Progenitor cell of endocrine pancreas (in vitro differentiated cells): ENCODE measurements around the gene TBRG1. TPM values are rescaled to one million over a fixed set of nuclear protein-coding genes. Genes with fewer than 3 reads are reported as not detected.
A peak's percentile ranks its signal among the peaks of the same experiment; 100 is the strongest.

ENCODE experiments used
- DNase-seq: peaks from one replicate; pipeline ENCODE4 v3.0.0; 2021; ENCODE audit warnings: low spot score; ENCODE audit not compliant: unreplicated experiment
- H3K27ac Mint-ChIP-seq: 2 replicates; pipeline ENCODE4 v1.8.0; 2021; ENCODE audit warnings: mild to moderate bottlenecking, moderate library complexity, mixed read lengths
- H3K27me3 Mint-ChIP-seq: 2 replicates; pipeline ENCODE4 v1.8.0; 2021; ENCODE audit warnings: mixed read lengths
- H3K36me3 Mint-ChIP-seq: 2 replicates; pipeline ENCODE4 v1.8.0; 2022; ENCODE audit warnings: mixed read lengths; ENCODE audit not compliant: insufficient read depth
- H3K4me1 Mint-ChIP-seq: 2 replicates; pipeline ENCODE4 v1.8.0; 2021; ENCODE audit warnings: low read depth, mixed read lengths
- H3K4me3 Mint-ChIP-seq: 2 replicates; pipeline ENCODE4 v1.8.0; 2021; ENCODE audit warnings: low read depth, mild to moderate bottlenecking, moderate library complexity, mixed read lengths
- H3K9me3 Mint-ChIP-seq: 2 replicates; pipeline ENCODE4 v1.8.0; 2021; ENCODE audit warnings: low read depth, mixed read lengths
- CTCF ChIP-seq: fragments of 200-600 bp; sonication (generic); IDR thresholded peaks from one replicate; pipeline ENCODE4 v1.5.0; 2021; ENCODE audit warnings: antibody characterized with exemption, mild to moderate bottlenecking; ENCODE audit not compliant: unreplicated experiment
- total RNA-seq: library from RNA; stranded (reverse); gene quantifications from 2 replicates; pipeline ENCODE4 v1.2.1, GENCODE V29; 2021

TBRG1 gene
- total RNA-seq, 1 donor from 2014 or later = 33.3 TPM

- DNase-seq = no peak
- Mint-ChIP-seq H3K27ac (no peak overlapping the region), H3K27me3 (no peaks in the 10 kb centered on the region), H3K4me3 (no peak overlapping the region), H3K36me3 (peaks cover 4% of the 10 kb centered on the region), H3K9me3 (no peaks in the 10 kb centered on the region), H3K4me1 (no peaks in the 10 kb centered on the region)
- TF ChIP-seq CTCF = no peak
These were observed 36.3 kb downstream of the TBRG1 start for GRCh38 chr11:124658986-124659385.

- H3K27me3 Mint-ChIP-seq = no peaks in the 10 kb centered on the region
- DNase-seq = no peak
- TF ChIP-seq CTCF = no peak
- no peaks in the 10 kb centered on the region for H3K9me3 Mint-ChIP-seq
- H3K4me1 Mint-ChIP-seq = no peaks in the 10 kb centered on the region
- H3K27ac Mint-ChIP-seq = no peak overlapping the region
- no peak overlapping the region for H3K4me3 Mint-ChIP-seq
- H3K36me3 Mint-ChIP-seq = peaks cover 7% of the 10 kb centered on the region
These were observed 38.9 kb downstream of the TBRG1 start for GRCh38 chr11:124661553-124661952.

GRCh38 chr11:124662106-124662505 lies 39.4 kb downstream of the TBRG1 start:
- Mint-ChIP-seq H3K27me3 (no peaks in the 10 kb centered on the region), H3K4me1 (no peaks in the 10 kb centered on the region), H3K4me3 (no peak overlapping the region), H3K27ac (no peak overlapping the region), H3K9me3 (no peaks in the 10 kb centered on the region), H3K36me3 (peaks cover 7% of the 10 kb centered on the region)
- no peak for TF ChIP-seq CTCF
- DNase-seq = no peak

- H3K4me3 Mint-ChIP-seq = no peak overlapping the region
- no peaks in the 10 kb centered on the region for H3K9me3 Mint-ChIP-seq
- no peaks in the 10 kb centered on the region for H3K27me3 Mint-ChIP-seq
- H3K36me3 Mint-ChIP-seq = peaks cover 7% of the 10 kb centered on the region
- H3K4me1 Mint-ChIP-seq = no peaks in the 10 kb centered on the region
- no peak overlapping the region for H3K27ac Mint-ChIP-seq
- no peak for DNase-seq
- TF ChIP-seq CTCF = no peak
These were observed 41.2 kb downstream of the TBRG1 start for GRCh38 chr11:124663861-124664260.

DNA sequence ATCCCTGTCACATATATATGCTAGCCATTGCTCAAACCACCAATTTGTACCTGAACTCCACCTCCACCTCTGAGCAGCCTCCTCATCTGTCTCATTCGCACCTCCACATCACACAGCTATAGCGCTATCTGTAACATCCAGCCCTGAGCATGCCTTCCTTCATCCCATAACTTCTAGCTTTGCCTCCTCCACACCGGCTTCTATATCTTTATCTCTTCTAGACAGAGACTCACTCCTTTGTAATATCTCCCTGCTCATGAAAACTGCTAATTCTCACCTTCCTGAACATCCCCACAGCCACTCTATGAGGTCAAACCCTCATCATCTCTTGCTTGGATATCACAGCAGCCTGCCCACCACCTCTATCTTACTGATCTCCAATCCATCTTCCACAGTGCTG lies 44.9 kb downstream of the TBRG1 start:
- Mint-ChIP-seq H3K4me1 (peaks cover 3% of the 10 kb centered on the region), H3K9me3 (no peaks in the 10 kb centered on the region), H3K27me3 (no peaks in the 10 kb centered on the region), H3K27ac (no peak overlapping the region), H3K4me3 (no peak overlapping the region), H3K36me3 (peaks cover 3% of the 10 kb centered on the region)
- no peak for DNase-seq
- no peak for TF ChIP-seq CTCF

DNA sequence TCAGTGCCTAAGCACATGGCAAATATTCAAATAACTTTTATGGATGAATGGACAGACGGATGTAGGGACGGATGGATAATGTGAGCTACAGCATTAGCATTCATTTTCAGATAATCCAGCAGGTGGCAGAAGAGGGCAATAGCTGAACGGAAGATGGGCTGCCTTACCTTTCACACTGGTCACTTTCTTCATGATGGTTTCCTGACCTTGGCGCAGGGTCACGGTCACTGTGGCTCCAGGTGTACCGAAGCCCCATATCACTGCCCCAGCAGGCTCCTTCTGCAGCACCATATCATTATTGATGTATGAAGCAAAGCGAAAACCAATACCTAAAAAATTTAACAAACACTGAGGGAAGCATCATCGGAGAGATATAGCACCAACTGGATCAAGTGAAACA lies 46.5 kb downstream of the TBRG1 start:
- H3K4me1 Mint-ChIP-seq = peaks cover 6% of the 10 kb centered on the region
- peak; percentile 78 for TF ChIP-seq CTCF
- no peaks in the 10 kb centered on the region for H3K27me3 Mint-ChIP-seq
- no peak overlapping the region for H3K4me3 Mint-ChIP-seq
- no peaks in the 10 kb centered on the region for H3K9me3 Mint-ChIP-seq
- H3K27ac Mint-ChIP-seq = no peak overlapping the region
- peak; percentile 25 for DNase-seq
- H3K36me3 Mint-ChIP-seq = peaks cover 3% of the 10 kb centered on the region
